GM12891 (cell line): ENCODE data around the gene PRSS37.

Experiments
- DNase-seq: peaks from one replicate; pipeline ENCODE4 v3.0.0; 2011; ENCODE audit warnings: low spot score; ENCODE audit not compliant: insufficient read length
- FAIRE-seq: peaks from 2 replicates; lab custom pipeline; 2011; peaks lifted over from hg19 to GRCh38; lab: Jason Lieb, UNC
- PAX5 ChIP-seq: IDR thresholded peaks from 2 replicates; pipeline ENCODE4 v1.6.1; 2011; ENCODE audit warnings: low read length, moderate library complexity, mild to moderate bottlenecking; ENCODE audit not compliant: insufficient read depth, severe bottlenecking
- POLR2A ChIP-seq: IDR thresholded peaks from 2 replicates; pipeline ENCODE4 v1.6.1; 2011; ENCODE audit warnings: low read depth, low read length, control low read depth
- POLR2AphosphoS5 ChIP-seq: IDR thresholded peaks from 2 replicates; pipeline ENCODE4 v1.6.1; 2011; ENCODE audit warnings: low read depth, low read length, control low read depth
- POU2F2 ChIP-seq: IDR thresholded peaks from 2 replicates; pipeline ENCODE4 v1.6.1; 2011; ENCODE audit warnings: low read depth, mild to moderate bottlenecking, control low read depth, low read length, moderate library complexity
- SPI1 ChIP-seq: IDR thresholded peaks from 2 replicates; pipeline ENCODE4 v1.6.1; 2011; ENCODE audit warnings: low read depth, low read length, control low read depth
- TAF1 ChIP-seq: IDR thresholded peaks from 2 replicates; pipeline ENCODE4 v1.6.1; 2011; ENCODE audit warnings: low read depth, low read length, control low read depth

Gene PRSS37

DNA sequence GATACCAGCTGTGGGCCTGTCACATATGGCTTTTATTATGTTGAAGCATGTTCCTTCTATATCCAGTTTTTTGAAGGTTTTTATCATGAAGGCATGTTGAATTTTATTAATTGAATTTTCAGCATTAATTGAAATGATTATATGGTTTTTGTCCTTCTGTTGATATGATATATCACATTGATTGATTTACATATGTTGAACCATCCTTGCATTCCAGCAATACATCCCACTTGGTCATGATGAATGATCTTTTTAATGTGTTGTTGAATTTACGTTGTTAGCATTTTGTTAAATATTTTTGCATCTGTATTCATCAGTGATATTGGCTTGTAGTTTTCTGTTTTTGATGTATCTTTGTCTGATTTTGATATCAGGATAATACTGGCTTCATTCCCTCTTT, 21.2 kb downstream of the PRSS37 start:
- FAIRE-seq (no peak), DNase-seq (no peak)
- no peak for TF ChIP-seq TAF1
- no peak for TF ChIP-seq POU2F2
- TF ChIP-seq POLR2A = no peak
- TF ChIP-seq SPI1 = no peak
- no peak for TF ChIP-seq PAX5
- TF ChIP-seq POLR2AphosphoS5 = no peak

DNA sequence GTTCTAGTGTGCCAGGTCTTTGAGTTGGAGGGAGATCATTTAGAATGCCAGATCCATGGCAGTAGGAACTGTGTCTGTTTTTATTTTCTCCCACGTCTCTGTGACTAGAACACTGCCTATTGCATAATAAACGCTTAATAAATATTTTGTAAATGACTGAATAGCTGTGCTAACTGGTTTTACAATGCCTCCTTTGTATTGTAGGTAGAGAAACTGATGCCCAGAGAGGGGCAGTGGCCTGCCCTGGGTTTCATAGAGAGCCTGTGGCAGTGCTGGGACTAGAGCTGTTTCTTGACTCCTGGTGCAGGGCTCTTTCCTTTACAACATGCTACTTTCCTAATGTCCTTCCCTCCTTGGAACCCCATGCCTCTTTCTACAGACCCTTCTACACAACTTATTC, 48.8 kb downstream of the PRSS37 start:
- TF ChIP-seq POU2F2 (no peak), TAF1 (no peak), POLR2A (no peak), PAX5 (no peak), SPI1 (no peak)
- FAIRE-seq (no peak), DNase-seq (no peak)

DNA sequence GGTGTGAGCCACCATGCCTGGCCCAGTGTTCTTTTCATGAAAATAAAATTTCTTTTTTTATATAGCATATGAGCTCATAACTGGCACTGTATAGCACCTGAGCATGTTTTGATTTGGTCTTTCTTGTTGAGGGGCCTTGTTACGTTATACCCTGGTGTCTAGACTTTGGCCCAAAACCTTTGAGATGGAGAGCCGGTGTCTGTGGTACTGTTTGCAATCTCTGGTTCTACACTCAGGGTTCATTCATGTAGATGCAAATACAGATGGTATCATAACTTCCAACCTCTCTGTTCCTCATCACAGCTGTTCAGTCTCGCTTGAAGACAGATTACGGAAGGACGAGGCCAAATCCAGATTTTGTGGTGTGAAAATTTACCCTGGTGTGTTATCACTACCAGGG, 51.4 kb downstream of the PRSS37 start, which contains the start of gene TAS2R5:
TAS2R5 (plus strand) TSS at position 301 of the 400 bp plus-strand sequence. CDS start 145 bp downstream, outside the sequence.
- FAIRE-seq = no peak
- TF ChIP-seq TAF1 (no peak), POU2F2 (no peak)

DNA sequence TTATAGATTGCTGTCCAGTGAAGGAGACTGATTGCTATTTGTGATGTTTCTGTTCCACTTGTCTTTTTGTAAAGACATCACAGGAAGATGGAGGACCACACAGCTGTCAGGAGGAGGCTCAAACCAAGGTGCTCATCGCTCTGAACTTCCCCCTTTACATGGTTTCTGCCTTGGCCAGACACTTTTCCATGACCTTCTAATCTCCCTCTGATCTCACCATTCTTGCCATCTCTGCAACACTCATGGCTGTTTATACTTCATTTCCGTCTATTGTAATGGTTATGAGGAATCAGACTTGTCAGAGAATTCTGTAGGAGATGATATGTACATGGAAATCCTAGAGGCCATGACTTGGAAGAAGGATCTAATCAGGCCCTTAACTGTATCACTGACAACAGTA, 53.0 kb downstream of the PRSS37 start:
- FAIRE-seq (no peak), DNase-seq (no peak)
- no peak for TF ChIP-seq SPI1

More for the DNA sequence above, 51.4 kb downstream of the PRSS37 start, which contains the start of gene TAS2R5:
- DNase-seq = no peak
